PFSK-1 (cell line): Measurements from ENCODE around the gene SFXN2.

Source experiments
- FOXP2 ChIP-seq: optimal IDR thresholded peaks from 2 replicates; pipeline ENCODE3; 2011; ENCODE audit warnings: borderline replicate concordance, control low read depth, inconsistent platforms; ENCODE audit not compliant: insufficient read depth; ENCODE audit errors: extremely low read length, extremely low read depth
- POLR2AphosphoS5 ChIP-seq: IDR thresholded peaks from 2 replicates; pipeline ENCODE4 v1.6.1; 2012; ENCODE audit warnings: low read depth, mild to moderate bottlenecking, control low read depth, low read length, moderate library complexity
- SIN3A ChIP-seq: IDR thresholded peaks from 2 replicates; pipeline ENCODE4 v1.6.1; 2012; ENCODE audit warnings: mild to moderate bottlenecking, low read length, moderate library complexity, borderline replicate concordance; ENCODE audit not compliant: insufficient read depth
- TAF1 ChIP-seq: IDR thresholded peaks from 2 replicates; pipeline ENCODE4 v1.6.1; 2012; ENCODE audit warnings: low read length, control low read depth, borderline replicate concordance; ENCODE audit not compliant: insufficient read depth
- TF ChIP-seq, protein P1 (sequence below), 2 experiments: IDR thresholded peaks; 2 replicates each; pipeline versions ENCODE4 v1.6.1 to v1.8.0; 2011 to 2012; ENCODE audit warnings: low read depth in 2 of 2, low read length in 2 of 2, control low read depth in 1 of 2, inconsistent platforms in 1 of 2, mild to moderate bottlenecking in 1 of 2, moderate library complexity in 1 of 2; ENCODE audit not compliant: insufficient read depth in 1 of 2

Gene SFXN2

GRCh38 chr10:102678842-102679289 lies 35.6 kb upstream of the SFXN2 start:
- TF ChIP-seq POLR2AphosphoS5: no peak
- TF ChIP-seq TAF1: no peak
- no peak for TF ChIP-seq SIN3A
- TF ChIP-seq, protein P1, sequence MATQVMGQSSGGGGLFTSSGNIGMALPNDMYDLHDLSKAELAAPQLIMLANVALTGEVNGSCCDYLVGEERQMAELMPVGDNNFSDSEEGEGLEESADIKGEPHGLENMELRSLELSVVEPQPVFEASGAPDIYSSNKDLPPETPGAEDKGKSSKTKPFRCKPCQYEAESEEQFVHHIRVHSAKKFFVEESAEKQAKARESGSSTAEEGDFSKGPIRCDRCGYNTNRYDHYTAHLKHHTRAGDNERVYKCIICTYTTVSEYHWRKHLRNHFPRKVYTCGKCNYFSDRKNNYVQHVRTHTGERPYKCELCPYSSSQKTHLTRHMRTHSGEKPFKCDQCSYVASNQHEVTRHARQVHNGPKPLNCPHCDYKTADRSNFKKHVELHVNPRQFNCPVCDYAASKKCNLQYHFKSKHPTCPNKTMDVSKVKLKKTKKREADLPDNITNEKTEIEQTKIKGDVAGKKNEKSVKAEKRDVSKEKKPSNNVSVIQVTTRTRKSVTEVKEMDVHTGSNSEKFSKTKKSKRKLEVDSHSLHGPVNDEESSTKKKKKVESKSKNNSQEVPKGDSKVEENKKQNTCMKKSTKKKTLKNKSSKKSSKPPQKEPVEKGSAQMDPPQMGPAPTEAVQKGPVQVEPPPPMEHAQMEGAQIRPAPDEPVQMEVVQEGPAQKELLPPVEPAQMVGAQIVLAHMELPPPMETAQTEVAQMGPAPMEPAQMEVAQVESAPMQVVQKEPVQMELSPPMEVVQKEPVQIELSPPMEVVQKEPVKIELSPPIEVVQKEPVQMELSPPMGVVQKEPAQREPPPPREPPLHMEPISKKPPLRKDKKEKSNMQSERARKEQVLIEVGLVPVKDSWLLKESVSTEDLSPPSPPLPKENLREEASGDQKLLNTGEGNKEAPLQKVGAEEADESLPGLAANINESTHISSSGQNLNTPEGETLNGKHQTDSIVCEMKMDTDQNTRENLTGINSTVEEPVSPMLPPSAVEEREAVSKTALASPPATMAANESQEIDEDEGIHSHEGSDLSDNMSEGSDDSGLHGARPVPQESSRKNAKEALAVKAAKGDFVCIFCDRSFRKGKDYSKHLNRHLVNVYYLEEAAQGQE (IDR thresholded peaks at IDR 0.05; ENCODE audit: insufficient read depth in 1 of 2, low read depth in 2 of 2, low read length in 2 of 2): no peak
- peak; percentile 69 for TF ChIP-seq FOXP2

- TF ChIP-seq, protein P1 (IDR thresholded peaks at IDR 0.05; ENCODE audit: insufficient read depth in 1 of 2, low read depth in 2 of 2, low read length in 2 of 2): no peak
- TF ChIP-seq POLR2AphosphoS5: no peak
- TF ChIP-seq FOXP2: no peak
These were observed 34.8 kb upstream of the SFXN2 start for GRCh38 chr10:102679596-102679995.

DNA sequence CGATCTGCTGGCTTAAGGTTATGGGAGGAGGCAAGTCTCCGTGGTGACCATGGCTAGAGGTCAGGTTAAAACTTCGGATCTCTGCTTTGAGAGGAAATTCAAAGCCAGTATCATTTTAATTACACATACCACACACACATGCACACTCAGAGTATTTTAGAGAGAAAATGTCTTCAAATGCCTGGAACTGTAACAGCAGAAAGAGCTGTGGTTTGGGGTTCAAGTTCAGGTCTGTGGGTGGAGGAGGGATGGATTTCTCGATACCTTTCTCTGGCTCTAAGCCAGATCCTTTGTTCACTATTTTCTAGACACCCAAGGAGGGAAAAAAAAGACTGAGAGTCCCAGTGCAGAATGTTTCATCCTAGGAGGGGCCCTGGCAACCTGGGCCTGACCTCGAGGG lies 32.7 kb upstream of the SFXN2 start:
- no peak for TF ChIP-seq TAF1
- no peak for TF ChIP-seq POLR2AphosphoS5
- TF ChIP-seq, protein P1 (IDR thresholded peaks at IDR 0.05; ENCODE audit: insufficient read depth in 1 of 2, low read depth in 2 of 2, low read length in 2 of 2): no peak
- no peak for TF ChIP-seq SIN3A
- TF ChIP-seq FOXP2: no peak

DNA sequence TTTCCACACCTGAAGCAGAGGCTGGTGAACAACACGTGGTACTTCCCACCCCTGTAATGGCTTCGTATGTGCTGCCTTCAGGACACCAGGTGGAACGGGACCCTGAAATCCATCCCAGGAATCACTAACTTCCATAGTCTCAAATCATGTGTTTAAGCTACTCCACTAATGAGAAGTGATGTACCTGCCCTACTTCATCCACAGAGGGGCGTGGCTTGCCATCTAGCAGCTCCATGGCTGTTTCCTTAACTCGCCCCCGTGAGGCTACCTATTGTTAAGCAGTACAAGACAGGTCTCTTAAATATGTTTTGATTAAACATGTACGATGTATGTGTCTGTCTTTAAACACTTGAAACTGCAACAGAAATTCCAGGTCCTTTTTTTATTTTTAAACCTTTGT lies 32.0 kb upstream of the SFXN2 start:
- TF ChIP-seq, protein P1 (IDR thresholded peaks at IDR 0.05; ENCODE audit: insufficient read depth in 1 of 2, low read depth in 2 of 2, low read length in 2 of 2): no peak
- no peak for TF ChIP-seq SIN3A
- no peak for TF ChIP-seq TAF1
- TF ChIP-seq FOXP2: no peak
- TF ChIP-seq POLR2AphosphoS5: no peak

- TF ChIP-seq TAF1 (no peak), POLR2AphosphoS5 (no peak), SIN3A (no peak), FOXP2 (no peak)
- TF ChIP-seq, protein P1 (IDR thresholded peaks at IDR 0.05; ENCODE audit: insufficient read depth in 1 of 2, low read depth in 2 of 2, low read length in 2 of 2): no peak
These were observed 31.5 kb upstream of the SFXN2 start for GRCh38 chr10:102682981-102683380.
